GM12878 (cell line): ENCODE measurements around the gene CAV2.

Experiments
- CBFB ChIP-seq: IDR thresholded peaks from 2 replicates; pipeline ENCODE4 v1.6.1; 2016; ENCODE audit warnings: antibody characterized with exemption, low read depth
- POLR2A ChIP-seq: IDR thresholded peaks from 2 replicates; pipeline ENCODE4 v1.6.1; 2011; ENCODE audit warnings: low read depth, mild to moderate bottlenecking, low read length

DNA sequence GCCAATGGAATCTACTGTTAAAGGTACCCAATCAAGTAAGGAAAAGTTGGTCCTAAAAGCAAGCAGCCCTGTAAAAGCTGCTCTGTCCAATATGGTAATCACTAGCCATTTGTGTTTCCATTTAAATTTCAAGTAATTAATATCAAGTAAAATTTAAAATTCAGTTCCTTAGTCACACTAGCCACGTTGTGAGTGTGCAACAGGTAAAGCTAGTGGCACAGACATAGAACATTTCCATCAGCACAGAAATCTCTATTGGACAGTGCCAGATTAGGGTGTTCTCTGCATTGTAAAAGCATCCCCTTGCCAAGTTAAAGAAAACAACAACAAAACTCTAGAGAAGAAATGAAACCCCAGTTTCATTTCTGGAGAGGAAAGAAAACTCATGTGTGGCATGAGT lies 29.7 kb downstream of the CAV2 start:
- TF ChIP-seq CBFB (no peak), POLR2A (no peak)
